NOMO-1 treated with dmso at 0.1 percent for 144 hours (cell line): ENCODE results near the gene COG7.
"Not testable (repeated sequence)": the region's sequence is repeated elsewhere in the genome, so short reads cannot be mapped to it uniquely, and the experiment has no call there.

Source experiments
- DNase-seq: peaks from one replicate; lab custom pipeline; 2025; ENCODE audit not compliant: unreplicated experiment; lab: John Stamatoyannopoulos, UW

Gene COG7

GRCh38 chr16:23388786-23389185 lies 64.2 kb downstream of the COG7 start:
- no peak for DNase-seq

GRCh38 chr16:23387666-23388065 lies 65.3 kb downstream of the COG7 start:
- DNase-seq = no peak

- DNase-seq = no peak
These were observed 67.5 kb downstream of the COG7 start for GRCh38 chr16:23385441-23385840.

GRCh38 chr16:23384878-23385277 lies 68.1 kb downstream of the COG7 start:
- DNase-seq = no peak

GRCh38 chr16:23383881-23384280 lies 69.1 kb downstream of the COG7 start:
- no peak for DNase-seq

- DNase-seq = no peak
These were observed 70.7 kb downstream of the COG7 start for GRCh38 chr16:23382279-23382678.

- DNase-seq = not testable (repeated sequence)
These were observed 71.3 kb downstream of the COG7 start for GRCh38 chr16:23381702-23382101.

GRCh38 chr16:23380501-23380951 lies 72.5 kb downstream of the COG7 start:
- no peak for DNase-seq

- DNase-seq = no peak
These were observed 73.3 kb downstream of the COG7 start for GRCh38 chr16:23379707-23380106.

- no peak for DNase-seq
These were observed 74.1 kb downstream of the COG7 start for GRCh38 chr16:23378921-23379320.

GRCh38 chr16:23378256-23378655 lies 74.7 kb downstream of the COG7 start:
- DNase-seq = no peak

GRCh38 chr16:23377071-23377931 lies 75.7 kb downstream of the COG7 start:
- DNase-seq = no peak

- no peak for DNase-seq
These were observed 77.3 kb downstream of the COG7 start for GRCh38 chr16:23375643-23376042.

GRCh38 chr16:23374721-23375510 lies 78.1 kb downstream of the COG7 start:
- DNase-seq = no peak

GRCh38 chr16:23373436-23374219 lies 79.4 kb downstream of the COG7 start:
- DNase-seq = no peak

- DNase-seq = no peak
These were observed 81.6 kb downstream of the COG7 start for GRCh38 chr16:23371368-23371767.

GRCh38 chr16:23369416-23369815 lies 83.6 kb downstream of the COG7 start:
- DNase-seq = no peak

GRCh38 chr16:23368469-23368868 lies 84.5 kb downstream of the COG7 start:
- no peak for DNase-seq

- no peak for DNase-seq
These were observed 85.0 kb downstream of the COG7 start for GRCh38 chr16:23367988-23368387.

- no peak for DNase-seq
These were observed 85.4 kb downstream of the COG7 start for GRCh38 chr16:23367564-23367963.

- not testable (repeated sequence) for DNase-seq
These were observed 86.6 kb downstream of the COG7 start for GRCh38 chr16:23366341-23366740.
